GM12873 (cell line): ENCODE data around the gene NEK3.

Experiments used
- CTCF ChIP-seq: IDR thresholded peaks from 2 replicates; pipeline ENCODE4 v1.5.1; 2012; ENCODE audit warnings: low read depth, mild to moderate bottlenecking, moderate library complexity, low read length, control low read depth; ENCODE audit not compliant: insufficient read depth; ENCODE audit errors: missing control alignments

Gene NEK3

GRCh38 chr13:52118595-52118994 is 40.8 kb downstream of the NEK3 start:
- no peak for TF ChIP-seq CTCF

GRCh38 chr13:52118095-52118494 is 41.3 kb downstream of the NEK3 start:
- TF ChIP-seq CTCF, result no peak

- TF ChIP-seq CTCF, result no peak
Observed at GRCh38 chr13:52112591-52112990, 46.8 kb downstream of the NEK3 start.

- no peak for TF ChIP-seq CTCF
Observed at GRCh38 chr13:52109116-52109670, 50.2 kb downstream of the NEK3 start.

GRCh38 chr13:52105841-52106240 is 53.6 kb downstream of the NEK3 start:
- no peak for TF ChIP-seq CTCF

GRCh38 chr13:52104624-52105023 is 54.8 kb downstream of the NEK3 start:
- TF ChIP-seq CTCF, result no peak

- TF ChIP-seq CTCF, result no peak
Observed at GRCh38 chr13:52103386-52103785, 56.0 kb downstream of the NEK3 start.
